Endothelial cell of umbilical vein (primary cell): ENCODE measurements around the gene EEA1. TPM values are rescaled to one million over a fixed set of nuclear protein-coding genes. Genes with fewer than 3 reads are reported as not detected.

Source experiments
- BruUV-seq: library from RNA; stranded (reverse); fragments of 400-500 nt; replicated peaks from 2 replicates; lab custom pipeline; 2021; lab: Mats Ljungman, UMichigan
- CTCF ChIA-PET: fragments of 300-600, 350-600 bp; sonication (Branson Sonifier 250); formaldehyde crosslinking; loops from one replicate; lab custom pipeline; 2021; ENCODE audit warnings: antibody characterized with exemption, inconsistent platforms; lab: Charles Lee
- POLR2A ChIA-PET: fragments of 300-600, 350-600 bp; sonication (Branson Sonifier 250); formaldehyde crosslinking; loops from one replicate; lab custom pipeline; 2021; ENCODE audit warnings: antibody characterized with exemption, inconsistent platforms; lab: Charles Lee
- DNase-seq: peaks from one replicate; pipeline ENCODE4 v3.0.0-alpha.2; 2011; ENCODE audit warnings: low read depth, low spot score
- FAIRE-seq: peaks from 2 replicates; lab custom pipeline; 2011; peaks lifted over from hg19 to GRCh38; lab: Jason Lieb, UNC
- H2AFZ ChIP-seq: 2 replicates; pipeline ENCODE4 v1.6.0; 2012; ENCODE audit warnings: low read depth, low read length, control low read depth, inconsistent platforms
- H3K27ac ChIP-seq: 2 replicates; pipeline ENCODE4 v1.5.1; 2011; ENCODE audit warnings: low read depth, mild to moderate bottlenecking, control low read depth, low read length, moderate library complexity; ENCODE audit not compliant: insufficient read depth
- H3K27me3 ChIP-seq, 2 experiments: 2 replicates each; pipeline versions ENCODE4 v1.6.0 to v1.6.1; 2011; ENCODE audit warnings: low read length in 2 of 2, mixed read lengths in 1 of 2; ENCODE audit not compliant: control insufficient read depth in 2 of 2, insufficient read depth in 2 of 2
- H3K36me3 ChIP-seq, 2 experiments: 2 replicates in 1 of 2; 3 replicates in 1 of 2; pipeline ENCODE4 v1.5.1; 2011; ENCODE audit warnings: low read length in 2 of 2, mild to moderate bottlenecking in 1 of 2, moderate library complexity in 1 of 2; ENCODE audit not compliant: control insufficient read depth in 2 of 2, insufficient read depth in 2 of 2; ENCODE audit errors: extremely low read depth in 1 of 2
- H3K4me1 ChIP-seq: 3 replicates; pipeline ENCODE4 v1.5.1; 2011; ENCODE audit warnings: mild to moderate bottlenecking, low read length; ENCODE audit not compliant: control insufficient read depth, insufficient read depth; ENCODE audit errors: extremely low read depth
- H3K4me2 ChIP-seq: 2 replicates; pipeline ENCODE4 v1.6.1; 2011; ENCODE audit warnings: low read length, control low read depth, mixed read lengths; ENCODE audit not compliant: insufficient read depth
- H3K4me3 ChIP-seq, 3 experiments: fragments of 200-600 bp in 1 of 3; sonication (generic), shearing (Covaris generic) in 1 of 3; replicated peaks in 1 of 3; 2 replicates each; pipeline ENCODE4 v1.5.1; 2011 to 2016; ENCODE audit warnings: control low read depth in 3 of 3, low read length in 3 of 3, mild to moderate bottlenecking in 2 of 3, inconsistent platforms in 1 of 3, low read depth in 1 of 3, moderate library complexity in 1 of 3; ENCODE audit not compliant: insufficient read depth in 1 of 3
- H3K79me2 ChIP-seq: 2 replicates; pipeline ENCODE4 v1.6.0; 2012; ENCODE audit warnings: low read length, inconsistent platforms; ENCODE audit not compliant: control insufficient read depth, insufficient read depth
- H3K9ac ChIP-seq: replicated peaks from 2 replicates; pipeline ENCODE3; 2011; ENCODE audit warnings: low read length, control low read depth; ENCODE audit not compliant: insufficient read depth; ENCODE audit errors: extremely low read depth
- H3K9me1 ChIP-seq: replicated peaks from 3 replicates; pipeline ENCODE4 v1.6.0; 2011; ENCODE audit warnings: mild to moderate bottlenecking, low read length; ENCODE audit not compliant: control insufficient read depth, insufficient read depth; ENCODE audit errors: extremely low read depth
- H3K9me3 ChIP-seq: replicated peaks from 2 replicates; pipeline ENCODE4 v1.5.1; 2012; ENCODE audit warnings: low read length, inconsistent platforms; ENCODE audit not compliant: control insufficient read depth, insufficient read depth
- H4K20me1 ChIP-seq: replicated peaks from 2 replicates; pipeline ENCODE3; 2011; ENCODE audit warnings: mild to moderate bottlenecking, low read length; ENCODE audit not compliant: control insufficient read depth, insufficient read depth; ENCODE audit errors: extremely low read depth
- CTCF ChIP-seq, 2 donors: IDR thresholded peaks; 1 replicate in 1 of 2; 2 replicates in 1 of 2; pipeline ENCODE4 v1.5.1; 2011; ENCODE audit warnings: low read length in 2 of 2, mild to moderate bottlenecking in 2 of 2, moderate library complexity in 2 of 2, control low read depth in 1 of 2, inconsistent platforms in 1 of 2, low read depth in 1 of 2; ENCODE audit not compliant: insufficient read depth in 1 of 2; ENCODE audit errors: extremely low read depth in 1 of 2
- EZH2 ChIP-seq: IDR thresholded peaks from 2 replicates; pipeline ENCODE4 v1.6.1; 2012; ENCODE audit warnings: borderline replicate concordance, low read depth, mild to moderate bottlenecking, moderate library complexity, low read length, inconsistent platforms; ENCODE audit not compliant: severe bottlenecking
- FOS ChIP-seq: IDR thresholded peaks from 2 replicates; pipeline ENCODE4 v1.6.1; 2011; ENCODE audit warnings: mild to moderate bottlenecking, low read length, moderate library complexity, borderline replicate concordance; ENCODE audit not compliant: insufficient read depth
- GATA2 ChIP-seq: IDR thresholded peaks from 2 replicates; pipeline ENCODE4 v1.7.0; 2011; ENCODE audit warnings: low read depth, mild to moderate bottlenecking, moderate library complexity, mixed read lengths, low read length; ENCODE audit not compliant: insufficient read length, insufficient read depth
- JUN ChIP-seq: IDR thresholded peaks from 2 replicates; pipeline ENCODE4 v1.6.1; 2011; ENCODE audit warnings: borderline replicate concordance, low read depth; ENCODE audit not compliant: insufficient read length, insufficient read depth
- MAX ChIP-seq: IDR thresholded peaks from 2 replicates; pipeline ENCODE4 v1.6.1; 2011; ENCODE audit not compliant: insufficient read depth, insufficient read length
- MYC ChIP-seq: IDR thresholded peaks from one replicate; pipeline ENCODE4 v1.6.1; 2011; ENCODE audit warnings: mild to moderate bottlenecking, low read depth, low read length
- POLR2A ChIP-seq: IDR thresholded peaks from 2 replicates; pipeline ENCODE4 v1.6.1; 2012; ENCODE audit warnings: low read depth, mild to moderate bottlenecking, control low read depth, low read length
- POLR2AphosphoS5 ChIP-seq: IDR thresholded peaks from 2 replicates; pipeline ENCODE4 v1.6.1; 2012; ENCODE audit warnings: low read depth, mild to moderate bottlenecking, control low read depth, low read length, moderate library complexity; ENCODE audit not compliant: insufficient read depth
- dilution Hi-C: fragments of 300-500 bp; cut with MboI; formaldehyde crosslinking; loops from one replicate; pipeline ENCODE4 v1.15.0; 2019; ENCODE audit warnings: low sequenced_read_pairs; ENCODE audit not compliant: extremely low pct_ligation_motif_present
- intact Hi-C: fragments of 100-400 bp; cut with micrococcal nuclease; formaldehyde crosslinking; loops from one replicate; pipeline ENCODE4 v1.10.0; 2022
- polyA plus RNA-seq, 4 experiments: library from polyadenylated mRNA; depleted of rRNA in 3 of 4; stranded (reverse) in 3 of 4; unstranded in 1 of 4; fragments of >200 nt; gene quantifications; 2 replicates each; pipeline versions ENCODE4 v1.2.1 to v1.2.3, GENCODE V29; 2011 to 2012; ENCODE audit warnings: missing spikeins in 1 of 4
- total RNA-seq: library from RNA; stranded (reverse); gene quantifications from 2 replicates; pipeline ENCODE4 v1.2.3, GENCODE V29; 2021

EEA1 gene
- total and polyA plus RNA-seq, 2 donors (not counting 3 experiments of a cell fraction or from before 2014, with no cell fraction given): 2.6 to 38.8 TPM

- dilution Hi-C loops: no loop called here
These were observed 58.0 kb downstream of the EEA1 start for GRCh38 chr12:92871116-92871515.

More at GRCh38 chr12:92871116-92871515, 58.0 kb downstream of the EEA1 start:
- Histone ChIP-seq H4K20me1 (no peaks in the 10 kb centered on the region), H3K9ac (no peak overlapping the region), H3K36me3 (peaks cover 0 to 2% of the 10 kb centered on the region in 2 experiments), H3K79me2 (peaks cover 34% of the 10 kb centered on the region), H3K4me2 (no peak overlapping the region), H3K9me3 (no peaks in the 10 kb centered on the region), H3K9me1 (no peaks in the 10 kb centered on the region), H3K4me3 (no peak overlapping the region), H3K4me1 (no peaks in the 10 kb centered on the region), H3K27ac (no peak overlapping the region), H3K27me3 (no peaks in the 10 kb centered on the region), H2AFZ (no peak overlapping the region)
- BruUV-seq: no TSS peak
- intact Hi-C loops: no loop called here
- no peak for FAIRE-seq
- POLR2A ChIA-PET: no interaction called here
- DNase-seq: no peak
- TF ChIP-seq MYC: no peak
- TF ChIP-seq CTCF (IDR thresholded peaks at IDR 0.05; ENCODE audit: extremely low read depth in 1 of 2, insufficient read depth in 1 of 2, low read depth in 1 of 2, low read length in 2 of 2): no peak
- no peak for TF ChIP-seq MAX
- TF ChIP-seq POLR2A: no peak
- TF ChIP-seq POLR2AphosphoS5: no peak
- no peak for TF ChIP-seq FOS
- no peak for TF ChIP-seq JUN
- TF ChIP-seq EZH2: no peak
- TF ChIP-seq GATA2: no peak
- CTCF ChIA-PET: interaction anchor here (1.1 kb wide), 1 partner anchor 111 kb away, joined by 3 read pairs; no protein-coding TSS in a partner anchor
